CD4-positive, alpha-beta T cell treated with Interleukin-2 at 100 ng/mL for 4 hours (primary cell): Measurements from ENCODE around the gene GLYR1.

ENCODE experiments used
- DNase-seq: peaks from one replicate; pipeline ENCODE4 v3.0.0-alpha.2; 2020; ENCODE audit warnings: low spot score

GLYR1 gene

GRCh38 chr16:4879049-4879448 lies 32.0 kb upstream of the GLYR1 start:
- no peak for DNase-seq

GRCh38 chr16:4877380-4877685 lies 30.2 kb upstream of the GLYR1 start:
- no peak for DNase-seq

GRCh38 chr16:4876646-4877379 lies 29.7 kb upstream of the GLYR1 start:
- DNase-seq, result no peak

GRCh38 chr16:4874666-4875065 lies 27.6 kb upstream of the GLYR1 start:
- DNase-seq, result no peak

GRCh38 chr16:4873091-4873490 lies 26.0 kb upstream of the GLYR1 start:
- DNase-seq, result no peak

- no peak for DNase-seq
These were observed 24.0 kb upstream of the GLYR1 start for GRCh38 chr16:4871071-4871470.

GRCh38 chr16:4870138-4870671 lies 23.1 kb upstream of the GLYR1 start:
- DNase-seq, result no peak

GRCh38 chr16:4869147-4869805 lies 22.2 kb upstream of the GLYR1 start:
- DNase-seq, result no peak

- DNase-seq, result no peak
These were observed 21.4 kb upstream of the GLYR1 start for GRCh38 chr16:4868535-4868934.

GRCh38 chr16:4868026-4868425 lies 20.9 kb upstream of the GLYR1 start:
- DNase-seq, result no peak

GRCh38 chr16:4866586-4866985 lies 19.5 kb upstream of the GLYR1 start:
- DNase-seq, result no peak

- DNase-seq, result no peak
These were observed 18.3 kb upstream of the GLYR1 start for GRCh38 chr16:4865231-4865860.

- DNase-seq, result no peak
These were observed 17.6 kb upstream of the GLYR1 start for GRCh38 chr16:4864728-4865127.

GRCh38 chr16:4862639-4863038 lies 15.6 kb upstream of the GLYR1 start:
- DNase-seq, result no peak

GRCh38 chr16:4860727-4861342 lies 13.7 kb upstream of the GLYR1 start:
- no peak for DNase-seq

GRCh38 chr16:4859900-4860255 lies 12.8 kb upstream of the GLYR1 start:
- no peak for DNase-seq

- DNase-seq, result no peak
These were observed 12.3 kb upstream of the GLYR1 start for GRCh38 chr16:4859190-4859899.

GRCh38 chr16:4855804-4856203 lies 8.7 kb upstream of the GLYR1 start:
- DNase-seq, result no peak

- DNase-seq, result no peak
These were observed 8.3 kb upstream of the GLYR1 start for GRCh38 chr16:4855371-4855770.

- DNase-seq, result no peak
These were observed 5.3 kb upstream of the GLYR1 start for GRCh38 chr16:4852221-4852872.

GRCh38 chr16:4850211-4850610 lies 3.1 kb upstream of the GLYR1 start:
- no peak for DNase-seq
